SJCRH30 (cell line): ENCODE measurements around the gene PAX4. TPM values are rescaled to one million over a fixed set of nuclear protein-coding genes. Genes with fewer than 3 reads are reported as not detected.

ENCODE experiments used
- DNase-seq, 2 experiments: peaks; one replicate each; pipeline ENCODE4 v3.0.0-alpha.2; 2015 to 2020
- H3K27ac ChIP-seq: fragments of 250-450 bp; sonication (Bioruptor Pico); 2 replicates; pipeline ENCODE4 v1.5.1; 2020; ENCODE audit warnings: mild to moderate bottlenecking, moderate library complexity
- H3K27me3 ChIP-seq: fragments of 250-450 bp; sonication (Bioruptor Pico); 2 replicates; pipeline ENCODE4 v1.5.1; 2020; ENCODE audit warnings: mild to moderate bottlenecking, moderate library complexity
- H3K36me3 ChIP-seq: fragments of 250-450 bp; sonication (Bioruptor Pico); 2 replicates; pipeline ENCODE4 v1.5.1; 2020; ENCODE audit warnings: mild to moderate bottlenecking, moderate library complexity
- H3K4me1 ChIP-seq: fragments of 250-450 bp; sonication (Bioruptor Pico); 2 replicates; pipeline ENCODE4 v1.5.1; 2020; ENCODE audit warnings: mild to moderate bottlenecking, moderate library complexity
- H3K4me3 ChIP-seq: fragments of 250-450 bp; sonication (Bioruptor Pico); 2 replicates; pipeline ENCODE4 v1.5.1; 2020; ENCODE audit warnings: mild to moderate bottlenecking, moderate library complexity
- H3K9me3 ChIP-seq: fragments of 250-450 bp; sonication (Bioruptor Pico); replicated peaks from 2 replicates; pipeline ENCODE4 v1.5.1; 2020; ENCODE audit warnings: mild to moderate bottlenecking, moderate library complexity
- total RNA-seq: library from RNA; depleted of rRNA; stranded (reverse); fragments of >200 nt; shearing (Covaris generic); gene quantifications from 2 replicates; pipeline ENCODE4 v1.2.3, GENCODE V29; 2014

PAX4 gene
- total RNA-seq, 1 experiment from 2014 or later, result not detected

DNA sequence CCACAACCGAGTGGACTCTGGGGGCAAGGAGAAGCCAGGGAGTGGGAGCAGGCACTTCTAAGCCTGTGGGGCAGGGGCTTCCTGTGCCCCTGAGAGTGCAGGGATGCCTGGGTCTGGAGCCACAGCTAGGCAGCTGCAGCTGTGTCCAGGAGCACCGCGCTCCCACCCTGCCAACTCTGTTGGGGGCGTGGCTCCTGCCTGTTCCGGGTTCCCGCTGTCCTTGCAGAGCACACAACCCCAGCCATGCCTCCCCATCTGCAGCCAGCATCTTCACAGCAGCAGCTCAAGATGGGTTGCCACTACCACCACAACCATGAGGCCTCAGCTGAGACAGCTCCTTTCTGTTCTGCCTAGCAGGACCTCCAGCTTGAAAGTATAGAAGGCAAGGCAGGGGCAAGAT is 8.6 kb downstream of the PAX4 start:
- no peaks in the 10 kb centered on the region for H3K9me3 ChIP-seq
- no peak overlapping the region for H3K4me3 ChIP-seq
- no peak overlapping the region for H3K27ac ChIP-seq
- H3K36me3 ChIP-seq, result no peaks in the 10 kb centered on the region
- no peak for DNase-seq
- peaks cover under 1% of the 10 kb centered on the region; the same call in 1 of the 2 replicates for H3K27me3 ChIP-seq
- H3K4me1 ChIP-seq, result no peaks in the 10 kb centered on the region

DNA sequence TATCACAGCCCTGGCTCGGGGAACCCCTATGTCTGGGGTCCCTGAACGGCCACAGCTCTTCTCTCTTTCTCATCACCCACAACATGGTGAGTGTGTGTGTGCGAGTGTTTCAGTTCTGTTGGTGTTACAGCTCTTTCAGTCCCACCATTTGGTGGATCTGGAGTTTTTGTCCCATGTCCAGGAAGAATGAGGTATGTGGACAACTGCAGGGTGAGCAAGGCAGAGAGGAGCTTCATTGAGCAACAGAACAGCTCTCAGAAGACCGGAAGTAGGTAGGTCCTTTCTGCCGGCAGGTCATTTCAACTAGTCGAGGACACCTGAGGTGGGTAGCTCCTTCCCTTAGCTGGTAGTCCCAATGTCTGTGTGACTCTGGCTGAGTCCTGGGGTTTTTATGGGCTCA is 9.5 kb downstream of the PAX4 start:
- DNase-seq, result no peak
- H3K4me1 ChIP-seq, result no peaks in the 10 kb centered on the region
- no peak overlapping the region for H3K27ac ChIP-seq
- no peaks in the 10 kb centered on the region for H3K27me3 ChIP-seq
- H3K36me3 ChIP-seq, result no peaks in the 10 kb centered on the region
- no peak overlapping the region for H3K4me3 ChIP-seq
- no peaks in the 10 kb centered on the region for H3K9me3 ChIP-seq

DNA sequence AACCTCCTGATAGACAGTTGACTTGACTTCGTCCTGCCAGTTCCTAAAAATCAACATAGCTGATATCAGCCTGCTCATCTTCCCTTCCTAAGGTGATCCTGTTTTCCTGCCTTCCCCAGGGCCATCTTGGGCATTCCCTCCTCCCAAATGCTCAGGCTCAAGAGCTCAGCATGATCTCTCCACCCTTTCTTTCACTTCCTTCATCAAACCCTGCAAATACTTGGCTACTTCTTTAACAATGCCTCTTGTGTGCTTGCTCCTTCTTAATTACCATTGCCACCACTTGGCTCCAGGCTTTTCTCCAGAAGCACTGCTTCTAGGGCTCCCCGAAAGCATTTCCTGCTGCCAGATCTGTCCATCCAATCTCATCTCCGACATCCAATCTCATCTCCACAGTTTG is 17.1 kb downstream of the PAX4 start:
- peaks cover 7% of the 10 kb centered on the region for H3K27me3 ChIP-seq
- no peaks in the 10 kb centered on the region for H3K4me1 ChIP-seq
- DNase-seq, result no peak
- no peaks in the 10 kb centered on the region for H3K9me3 ChIP-seq
- H3K36me3 ChIP-seq, result no peaks in the 10 kb centered on the region
- no peak overlapping the region for H3K4me3 ChIP-seq
- H3K27ac ChIP-seq, result no peak overlapping the region

DNA sequence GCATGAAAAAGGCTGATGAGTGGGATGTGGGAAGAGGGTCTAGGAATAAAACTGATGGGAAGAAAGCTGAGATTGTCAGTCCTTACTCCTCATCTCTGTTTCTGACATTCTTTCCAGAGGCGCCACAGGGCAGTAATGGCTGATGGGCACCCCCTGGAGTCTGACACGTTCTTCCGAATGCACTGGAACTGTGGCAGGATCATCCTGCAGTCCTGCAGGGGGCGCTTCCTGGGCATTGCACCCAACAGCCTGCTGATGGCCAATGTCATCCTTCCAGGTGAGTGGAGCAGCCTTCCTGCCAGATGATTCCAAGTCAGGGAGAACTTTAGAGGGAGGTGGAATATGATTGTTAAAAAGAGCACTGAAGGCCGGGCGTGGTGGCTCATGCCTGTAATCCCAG is 19.6 kb downstream of the PAX4 start:
- peak in 1 of 2 experiments; percentile 30 for DNase-seq
- no peak overlapping the region for H3K4me3 ChIP-seq
- no peaks in the 10 kb centered on the region for H3K9me3 ChIP-seq
- H3K36me3 ChIP-seq, result no peaks in the 10 kb centered on the region
- H3K4me1 ChIP-seq, result no peaks in the 10 kb centered on the region
- no peak overlapping the region for H3K27ac ChIP-seq
- H3K27me3 ChIP-seq, result peaks cover 7% of the 10 kb centered on the region

DNA sequence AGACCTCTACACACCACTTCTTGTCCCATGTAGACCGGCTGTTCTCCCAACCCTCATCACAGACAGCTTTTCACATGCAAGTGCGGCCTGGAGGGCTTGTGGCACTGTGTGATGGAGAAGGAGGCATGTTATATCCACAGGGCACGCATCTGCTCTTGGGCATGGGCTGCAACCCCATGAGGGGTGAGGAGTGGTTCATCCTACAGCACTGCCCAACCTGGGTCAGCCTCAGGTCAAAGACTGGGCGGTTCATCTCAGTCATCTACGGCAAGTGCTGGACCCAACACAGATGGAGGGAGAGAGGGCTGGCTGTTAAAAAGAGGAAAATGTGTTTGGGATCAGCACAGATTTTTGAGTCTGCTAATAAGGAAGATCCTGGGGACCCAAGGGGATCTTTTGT is 22.2 kb downstream of the PAX4 start:
- H3K4me3 ChIP-seq, result no peak overlapping the region
- H3K9me3 ChIP-seq, result no peaks in the 10 kb centered on the region
- H3K4me1 ChIP-seq, result no peaks in the 10 kb centered on the region

DNA sequence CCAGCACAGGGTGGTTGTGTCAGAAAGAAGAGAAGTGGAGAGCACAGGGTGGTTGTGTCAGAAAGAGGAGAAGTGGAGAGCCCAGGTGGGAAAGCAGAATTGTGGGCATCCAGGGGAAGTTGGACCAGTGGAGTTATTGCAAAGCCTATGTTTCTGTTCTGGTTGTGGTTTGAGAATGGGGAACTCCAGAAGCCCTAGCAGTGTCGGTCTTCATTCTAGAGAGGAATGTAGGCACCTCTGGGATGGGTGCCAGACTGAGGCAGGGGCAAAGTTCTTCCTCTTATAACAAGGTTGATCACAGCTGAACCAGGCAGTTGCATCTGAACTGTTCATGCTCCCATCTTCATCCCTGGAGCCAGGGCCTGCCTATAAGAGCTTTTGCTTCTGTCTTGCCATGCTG is 23.5 kb downstream of the PAX4 start:
- Histone ChIP-seq H3K4me3 (no peak overlapping the region), H3K9me3 (no peaks in the 10 kb centered on the region), H3K36me3 (peaks cover 10% of the 10 kb centered on the region), H3K27ac (no peak overlapping the region), H3K27me3 (no peaks in the 10 kb centered on the region; the same call in 1 of the 2 replicates), H3K4me1 (no peaks in the 10 kb centered on the region)
- no peak for DNase-seq

More for the DNA sequence above, 22.2 kb downstream of the PAX4 start:
- DNase-seq, result no peak
- H3K36me3 ChIP-seq, result peaks cover 5% of the 10 kb centered on the region; the same call in 1 of the 2 replicates
- no peaks in the 10 kb centered on the region; the same call in 1 of the 2 replicates for H3K27me3 ChIP-seq
- H3K27ac ChIP-seq, result no peak overlapping the region

DNA sequence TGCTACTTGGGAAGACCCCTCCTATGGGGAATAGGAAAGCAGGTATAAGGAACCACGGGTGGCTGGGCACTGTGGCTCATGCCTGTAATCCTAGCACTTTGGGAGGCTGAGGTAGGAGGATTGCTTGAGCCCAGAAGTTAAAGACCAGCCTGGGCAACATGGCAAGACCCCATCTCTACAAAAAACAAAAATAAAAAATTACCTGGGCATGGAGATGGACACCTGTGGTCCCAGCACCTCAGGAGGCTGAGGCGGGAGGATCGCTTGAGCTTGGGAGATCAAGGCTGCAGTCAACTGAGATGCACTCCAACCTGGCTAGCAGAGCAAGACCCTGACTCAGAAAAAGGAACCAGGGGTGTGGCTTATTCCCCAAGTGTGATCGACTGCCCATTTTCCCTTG is 25.4 kb downstream of the PAX4 start:
- no peak overlapping the region for H3K4me3 ChIP-seq
- no peaks in the 10 kb centered on the region for H3K9me3 ChIP-seq
- no peak overlapping the region for H3K27ac ChIP-seq
- DNase-seq, result no peak
- no peaks in the 10 kb centered on the region for H3K27me3 ChIP-seq
- H3K4me1 ChIP-seq, result no peaks in the 10 kb centered on the region
- peaks cover 10% of the 10 kb centered on the region for H3K36me3 ChIP-seq

DNA sequence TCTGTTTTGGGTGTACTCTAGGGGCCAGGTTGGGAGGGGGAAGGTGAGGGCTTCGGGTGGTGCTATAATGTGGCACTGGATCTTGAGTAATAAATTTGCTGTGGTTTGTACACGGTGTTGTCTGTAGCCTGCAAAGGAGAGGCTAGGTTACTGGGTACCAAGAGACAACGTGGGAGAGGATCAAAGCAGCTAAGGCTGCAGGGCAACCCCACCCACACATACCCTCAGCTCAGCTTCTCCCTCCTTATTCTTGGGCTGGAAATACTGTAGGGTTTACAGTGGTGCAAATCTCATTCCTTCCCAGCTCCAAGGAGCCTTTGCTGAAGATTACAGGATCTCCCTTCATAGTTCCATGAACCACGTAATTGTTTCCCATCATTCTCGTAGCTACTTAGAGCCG is 26.4 kb downstream of the PAX4 start:
- Histone ChIP-seq H3K27me3 (no peaks in the 10 kb centered on the region), H3K27ac (no peak overlapping the region), H3K36me3 (peaks cover 10% of the 10 kb centered on the region), H3K9me3 (no peaks in the 10 kb centered on the region), H3K4me3 (no peak overlapping the region), H3K4me1 (no peaks in the 10 kb centered on the region)
- DNase-seq, result no peak

DNA sequence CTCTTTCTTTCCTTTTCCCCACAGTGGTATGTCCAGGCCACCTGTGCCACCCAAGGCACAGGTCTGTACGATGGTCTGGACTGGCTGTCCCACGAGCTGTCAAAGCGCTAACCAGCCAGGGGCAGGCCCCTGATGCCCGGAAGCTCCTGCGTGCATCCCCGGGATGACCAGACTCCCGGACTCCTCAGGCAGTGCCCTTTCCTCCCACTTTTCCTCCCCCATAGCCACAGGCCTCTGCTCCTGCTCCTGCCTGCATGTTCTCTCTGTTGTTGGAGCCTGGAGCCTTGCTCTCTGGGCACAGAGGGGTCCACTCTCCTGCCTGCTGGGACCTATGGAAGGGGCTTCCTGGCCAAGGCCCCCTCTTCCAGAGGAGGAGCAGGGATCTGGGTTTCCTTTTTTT is 26.8 kb downstream of the PAX4 start:
- DNase-seq, result no peak
- H3K4me1 ChIP-seq, result no peaks in the 10 kb centered on the region
- no peaks in the 10 kb centered on the region for H3K9me3 ChIP-seq
- no peaks in the 10 kb centered on the region for H3K27me3 ChIP-seq
- peaks cover 10% of the 10 kb centered on the region for H3K36me3 ChIP-seq
- H3K4me3 ChIP-seq, result no peak overlapping the region
- no peak overlapping the region for H3K27ac ChIP-seq

DNA sequence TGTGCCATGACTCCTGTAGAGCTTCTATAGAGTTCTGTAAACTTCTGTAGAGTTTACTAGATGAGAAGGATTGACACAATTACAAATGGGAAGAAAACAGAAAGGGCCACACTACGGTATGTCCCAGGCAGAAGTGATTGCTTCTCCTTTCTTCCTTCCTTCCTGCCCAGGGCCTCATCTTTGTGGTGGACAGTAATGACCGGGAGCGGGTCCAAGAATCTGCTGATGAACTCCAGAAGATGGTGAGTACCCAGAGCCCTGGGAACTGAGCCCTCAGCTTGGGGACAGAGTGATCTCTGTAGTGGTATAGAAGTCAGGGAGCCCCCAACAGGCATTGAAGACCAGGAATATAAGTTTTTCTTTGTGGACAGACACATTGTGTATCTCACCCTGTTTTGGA is 28.0 kb downstream of the PAX4 start:
- Histone ChIP-seq H3K27ac (no peak overlapping the region), H3K9me3 (no peaks in the 10 kb centered on the region), H3K4me3 (no peak overlapping the region)

DNA sequence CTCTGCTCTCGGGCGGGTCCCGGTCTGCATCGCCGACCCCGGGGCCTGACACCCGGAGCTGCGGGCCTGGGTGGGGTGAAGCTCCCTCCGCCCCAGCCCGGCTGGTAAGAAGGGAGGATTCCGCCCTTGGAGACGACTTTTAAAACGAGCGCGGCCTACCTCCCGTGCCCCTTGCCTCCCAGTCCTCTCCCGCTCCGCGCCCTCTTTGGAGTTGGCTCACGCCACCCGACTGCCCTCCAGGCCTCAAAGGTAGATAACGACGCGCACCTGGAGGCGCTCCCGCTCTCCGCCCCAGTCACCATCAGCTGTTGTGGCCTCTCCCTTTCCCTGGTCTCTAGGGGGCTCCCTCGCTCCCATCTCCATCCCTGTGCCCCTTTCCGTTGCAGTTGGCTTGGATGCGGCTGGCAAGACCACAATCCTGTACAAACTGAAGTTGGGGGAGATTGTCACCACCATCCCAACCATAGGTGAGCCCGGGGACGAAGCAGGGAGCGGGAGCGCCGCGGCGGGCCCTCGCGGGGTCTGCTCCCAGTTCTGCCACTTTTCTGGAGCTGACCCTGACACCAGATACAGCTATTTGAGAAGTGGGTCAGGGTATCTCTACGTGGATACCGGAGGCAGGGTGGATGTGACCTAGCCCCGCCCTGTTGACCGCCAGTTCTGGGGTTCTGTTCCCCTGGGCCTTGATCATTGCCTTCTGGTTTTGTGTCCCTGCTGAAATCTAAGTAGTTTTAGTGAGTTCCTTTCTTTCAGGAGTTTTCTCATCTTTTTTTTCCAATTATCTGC is 29.1 kb downstream of the PAX4 start:
- DNase-seq, result peak; percentile 77 to 82
- peak overlapping the region; percentile 97 for H3K4me3 ChIP-seq

More for the DNA sequence above, 28.0 kb downstream of the PAX4 start:
- Histone ChIP-seq H3K36me3 (peaks cover 10% of the 10 kb centered on the region), H3K27me3 (no peaks in the 10 kb centered on the region), H3K4me1 (no peaks in the 10 kb centered on the region)
- no peak for DNase-seq

DNA sequence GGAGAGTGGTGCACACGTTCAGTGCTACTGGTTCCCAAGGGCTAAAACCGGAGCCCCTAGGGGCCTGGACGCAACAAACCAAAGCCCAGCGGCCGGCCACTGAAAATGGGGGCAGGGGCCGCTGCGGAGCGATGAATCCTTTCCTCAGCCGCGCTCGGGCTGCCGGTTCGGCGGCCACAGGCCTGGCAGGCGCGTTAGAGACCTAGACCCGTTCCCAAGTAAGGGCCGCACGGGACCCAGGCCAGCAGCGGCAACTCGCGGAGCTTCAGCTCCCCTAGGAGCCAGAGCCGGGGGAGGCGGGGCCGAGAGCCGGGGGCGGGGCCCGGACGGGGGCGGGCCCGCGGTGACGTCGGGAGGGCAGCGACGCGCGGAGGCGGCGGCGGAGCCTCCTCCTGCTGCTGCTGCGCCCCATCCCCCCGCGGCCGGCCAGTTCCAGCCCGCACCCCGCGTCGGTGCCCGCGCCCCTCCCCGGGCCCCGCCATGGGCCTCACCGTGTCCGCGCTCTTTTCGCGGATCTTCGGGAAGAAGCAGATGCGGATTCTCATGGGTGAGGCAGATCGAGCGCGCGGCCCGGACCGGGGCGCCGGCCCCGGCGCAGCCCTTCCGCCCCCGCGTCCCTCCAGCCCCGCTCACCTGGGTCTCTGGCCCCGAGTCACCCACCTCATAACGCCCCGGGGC is 29.8 kb downstream of the PAX4 start, which contains the start of gene ARF5:
Gene ARF5, plus strand, starts transcription at position 393 of the 678 bp plus-strand sequence. Its CDS starts 88 bp downstream, at position 481.
- Histone ChIP-seq H3K4me1 (0 out of 2 replicates have a peak, but pooled peaks cover 2% of the 10 kb centered on the region), H3K27me3 (no peaks in the 10 kb centered on the region), H3K36me3 (peaks cover 10% of the 10 kb centered on the region), H3K4me3 (peak within 1 kb of the TSS; percentile 97), H3K9me3 (no peaks in the 10 kb centered on the region), H3K27ac (peak within 1 kb of the TSS; percentile 56)
- DNase-seq, result peak; percentile 84 to 90

More for the DNA sequence above, 29.1 kb downstream of the PAX4 start:
- H3K4me1 ChIP-seq, result 0 out of 2 replicates have a peak, but pooled peaks cover 2% of the 10 kb centered on the region
- H3K27ac ChIP-seq, result peak overlapping the region; percentile 56
- H3K9me3 ChIP-seq, result no peaks in the 10 kb centered on the region
- no peaks in the 10 kb centered on the region for H3K27me3 ChIP-seq
- peaks cover 10% of the 10 kb centered on the region for H3K36me3 ChIP-seq

DNA sequence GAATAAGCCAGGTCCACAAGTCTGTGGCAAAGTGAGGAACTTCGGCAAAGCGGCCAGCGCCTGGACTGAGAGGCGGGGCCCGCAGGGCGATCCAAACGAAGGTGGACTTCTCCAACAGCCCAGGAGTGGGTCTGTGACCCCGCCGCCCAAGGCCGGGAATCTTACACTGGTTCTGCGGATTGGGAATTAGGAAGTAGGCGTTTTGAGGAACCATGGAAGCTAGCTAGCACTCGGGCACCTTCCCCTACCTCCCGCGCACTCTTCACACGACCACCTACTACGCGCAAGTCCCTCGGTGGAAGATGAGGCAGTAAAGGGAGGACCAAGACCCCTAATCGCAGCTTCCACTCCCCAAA is 30.3 kb downstream of the PAX4 start:
- Histone ChIP-seq H3K4me1 (0 out of 2 replicates have a peak, but pooled peaks cover 2% of the 10 kb centered on the region), H3K27ac (peak overlapping the region; percentile 30; the same call in 1 of the 2 replicates), H3K9me3 (no peaks in the 10 kb centered on the region), H3K27me3 (no peaks in the 10 kb centered on the region), H3K4me3 (peak overlapping the region; percentile 97), H3K36me3 (peaks cover 10% of the 10 kb centered on the region)
- DNase-seq, result no peak

DNA sequence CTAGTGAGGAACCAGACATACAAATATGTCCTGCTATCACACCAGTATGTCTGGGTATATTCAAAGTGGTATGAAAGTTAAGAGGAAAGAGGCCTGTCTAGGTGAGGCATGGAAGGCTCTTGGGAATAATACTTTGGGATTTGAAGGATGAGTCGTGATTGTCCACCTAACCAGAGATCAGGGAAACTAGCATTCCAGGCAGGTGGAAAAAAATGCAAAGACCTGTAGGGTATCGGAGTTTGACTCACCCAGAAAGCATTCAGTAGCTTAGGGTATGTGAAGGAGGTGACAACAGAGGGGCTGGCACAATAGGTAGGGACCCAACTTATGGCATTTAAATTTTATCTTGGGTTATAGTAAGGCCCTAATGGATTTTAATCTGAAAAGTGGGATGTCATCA is 31.6 kb downstream of the PAX4 start:
- Histone ChIP-seq H3K27me3 (no peaks in the 10 kb centered on the region), H3K4me3 (no peak overlapping the region), H3K9me3 (no peaks in the 10 kb centered on the region), H3K4me1 (0 out of 2 replicates have a peak, but pooled peaks cover 2% of the 10 kb centered on the region), H3K27ac (no peak overlapping the region), H3K36me3 (peaks cover 13% of the 10 kb centered on the region)
- DNase-seq, result no peak
